Mammary epithelial cell (primary cell): ENCODE measurements around the gene ACOT2.
"Not testable (repeated sequence)": the region's sequence is repeated elsewhere in the genome, so short reads cannot be mapped to it uniquely, and the experiment has no call there.

Experiments
- CTCF ChIP-seq, 2 donors: IDR thresholded peaks in 1 of 2; conservative IDR thresholded peaks in 1 of 2; 2 replicates each; pipeline ENCODE4 v1.5.1; 2011 to 2012; ENCODE audit warnings: inconsistent platforms in 2 of 2, low read length in 2 of 2, mild to moderate bottlenecking in 2 of 2, control low read depth in 1 of 2, low read depth in 1 of 2; ENCODE audit not compliant: insufficient read depth in 1 of 2; ENCODE audit errors: extremely low read depth in 1 of 2
- EZH2 ChIP-seq: IDR thresholded peaks from 2 replicates; pipeline ENCODE4 v1.6.1; 2012; ENCODE audit warnings: low read length, inconsistent platforms, borderline replicate concordance

- not testable (repeated sequence) for TF ChIP-seq EZH2; CTCF (conservative IDR thresholded peaks at IDR 0.05 in 1 of 2, IDR thresholded peaks at IDR 0.05 in 1 of 2; ENCODE audit: extremely low read depth in 1 of 2, insufficient read depth in 1 of 2, low read depth in 1 of 2, low read length in 2 of 2)
These were observed 37.0 kb upstream of the ACOT2 start for GRCh38 chr14:73531971-73532370.
